ENCODE results near the gene KRT16.
"Not testable (repeated sequence)": the region's sequence is repeated elsewhere in the genome, so short reads cannot be mapped to it uniquely, and the experiment has no call there.

KRT16 gene

GRCh38 chr17:41620583-41621434 lies 8.2 kb upstream of the KRT16 start:
- Histone ChIP-seq H3K36me3 (ENCODE audit: control insufficient read depth, low read length) (no peaks in the 10 kb centered on the region), H3F3A (ENCODE audit: control insufficient read depth, insufficient read depth) (no peaks in the 10 kb centered on the region), H3K27ac (ENCODE audit: low read depth, low read length) (no peak overlapping the region), H3K4me3 (ENCODE audit: low read length) (no peak overlapping the region), H3K9me2 (replicated peaks; ENCODE audit: control insufficient read depth, low read length) (no peaks in the 10 kb centered on the region), H4K20me1 (ENCODE audit: control insufficient read depth, insufficient read depth, low read depth, low read length) (no peaks in the 10 kb centered on the region), H3K27me3 (ENCODE audit: control insufficient read depth, low read length) (no peaks in the 10 kb centered on the region), H3K79me2 (ENCODE audit: control insufficient read depth, low read length) (no peaks in the 10 kb centered on the region), H3K9me3 (ENCODE audit: control insufficient read depth, insufficient read depth, low read length) (no peaks in the 10 kb centered on the region), H3K4me2 (ENCODE audit: low read length) (no peak overlapping the region), H3K4me1 (ENCODE audit: control insufficient read depth, low read length) (no peaks in the 10 kb centered on the region)
- TF ChIP-seq, protein P1, sequence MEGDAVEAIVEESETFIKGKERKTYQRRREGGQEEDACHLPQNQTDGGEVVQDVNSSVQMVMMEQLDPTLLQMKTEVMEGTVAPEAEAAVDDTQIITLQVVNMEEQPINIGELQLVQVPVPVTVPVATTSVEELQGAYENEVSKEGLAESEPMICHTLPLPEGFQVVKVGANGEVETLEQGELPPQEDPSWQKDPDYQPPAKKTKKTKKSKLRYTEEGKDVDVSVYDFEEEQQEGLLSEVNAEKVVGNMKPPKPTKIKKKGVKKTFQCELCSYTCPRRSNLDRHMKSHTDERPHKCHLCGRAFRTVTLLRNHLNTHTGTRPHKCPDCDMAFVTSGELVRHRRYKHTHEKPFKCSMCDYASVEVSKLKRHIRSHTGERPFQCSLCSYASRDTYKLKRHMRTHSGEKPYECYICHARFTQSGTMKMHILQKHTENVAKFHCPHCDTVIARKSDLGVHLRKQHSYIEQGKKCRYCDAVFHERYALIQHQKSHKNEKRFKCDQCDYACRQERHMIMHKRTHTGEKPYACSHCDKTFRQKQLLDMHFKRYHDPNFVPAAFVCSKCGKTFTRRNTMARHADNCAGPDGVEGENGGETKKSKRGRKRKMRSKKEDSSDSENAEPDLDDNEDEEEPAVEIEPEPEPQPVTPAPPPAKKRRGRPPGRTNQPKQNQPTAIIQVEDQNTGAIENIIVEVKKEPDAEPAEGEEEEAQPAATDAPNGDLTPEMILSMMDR (IDR thresholded peaks at IDR 0.05; ENCODE audit: low read depth, low read length, poor library complexity, severe bottlenecking), result no peak
- TF ChIP-seq EZH2phosphoT487 (IDR thresholded peaks at IDR 0.05; ENCODE audit: borderline replicate concordance, low read length), result no peak

DNA sequence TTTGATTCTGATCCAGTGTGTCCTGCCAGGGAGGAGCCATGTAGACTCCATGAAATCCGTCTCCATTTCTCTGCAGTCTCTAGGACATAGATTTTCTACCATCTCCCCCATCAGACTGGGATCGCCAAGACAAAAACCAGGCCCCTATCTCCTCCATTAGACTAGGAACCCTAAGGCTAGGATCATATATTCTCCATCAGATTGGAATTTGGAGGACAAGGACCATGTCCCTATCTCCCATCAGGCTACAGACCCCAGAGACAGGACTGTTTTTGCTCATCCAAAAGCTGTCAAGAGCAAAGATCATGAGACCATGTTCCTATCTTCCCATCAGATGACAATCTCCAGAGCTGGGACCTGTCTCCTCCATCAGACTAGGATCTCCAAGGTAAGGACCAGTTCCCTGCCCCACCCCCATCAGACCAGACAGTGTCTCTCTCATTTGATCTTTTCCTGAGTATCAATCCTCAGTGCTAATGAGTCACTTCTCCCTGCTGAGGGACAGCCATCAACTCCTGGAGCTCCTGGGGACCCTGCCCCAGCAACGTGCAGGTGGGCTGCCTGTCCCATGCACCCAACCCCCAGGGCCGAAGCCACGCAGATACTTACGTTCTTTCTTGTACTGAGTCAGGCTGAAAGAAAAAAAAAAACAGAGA lies 7.5 kb upstream of the KRT16 start:
- not testable (repeated sequence) for H3K4me3 ChIP-seq (ENCODE audit: low read length); H3K4me2 ChIP-seq (ENCODE audit: low read length); H3F3A ChIP-seq (ENCODE audit: control insufficient read depth, insufficient read depth); H3K79me2 ChIP-seq (ENCODE audit: control insufficient read depth, low read length); H4K20me1 ChIP-seq (ENCODE audit: control insufficient read depth, insufficient read depth, low read depth, low read length); H3K27ac ChIP-seq (ENCODE audit: low read depth, low read length); H3K9me2 ChIP-seq (replicated peaks; ENCODE audit: control insufficient read depth, low read length); H3K36me3 ChIP-seq (ENCODE audit: control insufficient read depth, low read length); H3K9me3 ChIP-seq (ENCODE audit: control insufficient read depth, insufficient read depth, low read length); H3K4me1 ChIP-seq (ENCODE audit: control insufficient read depth, low read length); H3K27me3 ChIP-seq (ENCODE audit: control insufficient read depth, low read length)

DNA sequence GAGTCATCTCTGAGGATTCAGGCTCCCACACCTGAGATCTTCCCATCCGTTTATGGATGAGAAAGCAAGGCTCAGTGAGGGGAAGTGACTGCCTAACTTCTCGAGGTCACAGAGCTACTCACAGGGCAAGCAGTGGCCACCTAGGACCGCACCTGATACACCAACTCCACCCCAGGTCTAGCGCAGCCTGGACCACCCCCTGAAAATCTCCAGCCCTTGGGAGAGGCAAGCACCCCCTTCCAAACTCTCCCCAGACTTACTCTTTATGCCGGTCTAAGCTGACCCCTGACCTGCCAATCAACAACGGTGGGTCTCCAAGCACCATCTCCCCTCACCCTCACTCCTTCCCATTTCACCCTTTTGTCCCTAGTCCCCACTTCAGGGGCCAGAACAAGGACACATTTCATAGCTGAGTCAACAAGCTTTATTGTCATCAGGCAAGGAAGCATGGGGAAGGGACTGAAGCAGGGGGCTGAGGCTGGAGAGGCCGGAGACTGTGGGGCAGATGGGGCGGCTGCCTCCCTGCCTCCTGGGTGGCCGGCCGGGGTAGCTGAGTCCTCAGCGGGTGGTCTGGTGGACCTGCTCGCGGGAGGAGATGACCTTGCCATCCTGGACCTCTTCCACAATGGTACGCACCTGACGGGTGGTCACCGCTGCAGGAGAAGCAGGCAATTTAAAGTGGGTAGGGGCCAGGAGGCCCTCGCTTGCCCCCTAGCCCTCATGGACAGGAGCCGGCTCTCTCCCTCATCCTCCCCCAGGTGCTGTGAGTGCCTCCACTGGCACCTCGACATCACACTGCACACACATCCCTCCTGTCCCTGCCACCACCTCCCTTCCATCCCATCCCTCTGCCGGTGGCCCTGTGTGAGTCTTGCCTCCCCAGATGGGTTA lies 6.7 kb upstream of the KRT16 start:
- no peaks in the 10 kb centered on the region for H3K4me1 ChIP-seq (ENCODE audit: control insufficient read depth, low read length)
- no peak overlapping the region for H3K4me3 ChIP-seq (ENCODE audit: low read length)
- H3K79me2 ChIP-seq (ENCODE audit: control insufficient read depth, low read length), result no peaks in the 10 kb centered on the region
- H3K9me3 ChIP-seq (ENCODE audit: control insufficient read depth, insufficient read depth, low read length), result no peaks in the 10 kb centered on the region
- no peaks in the 10 kb centered on the region for H4K20me1 ChIP-seq (ENCODE audit: control insufficient read depth, insufficient read depth, low read depth, low read length)
- no peaks in the 10 kb centered on the region for H3K27me3 ChIP-seq (ENCODE audit: control insufficient read depth, low read length)
- no peak overlapping the region for H3K27ac ChIP-seq (ENCODE audit: low read depth, low read length)
- no peak overlapping the region for H3K4me2 ChIP-seq (ENCODE audit: low read length)
- H3F3A ChIP-seq (ENCODE audit: control insufficient read depth, insufficient read depth), result no peaks in the 10 kb centered on the region
- no peaks in the 10 kb centered on the region for H3K9me2 ChIP-seq (replicated peaks; ENCODE audit: control insufficient read depth, low read length)
- no peak for TF ChIP-seq EZH2phosphoT487 (IDR thresholded peaks at IDR 0.05; ENCODE audit: borderline replicate concordance, low read length)
- TF ChIP-seq, protein P1 (IDR thresholded peaks at IDR 0.05; ENCODE audit: low read depth, low read length, poor library complexity, severe bottlenecking), result no peak
- H3K36me3 ChIP-seq (ENCODE audit: control insufficient read depth, low read length), result no peaks in the 10 kb centered on the region

All from DOHH2 (cell line).